ENCODE results near the gene RAP1GAP.

The RAP1GAP gene

GRCh38 chr1:21607549-21608529 lies 61.3 kb downstream of the RAP1GAP start:
- DNase-seq: peak; percentile 56 to 68

DNA sequence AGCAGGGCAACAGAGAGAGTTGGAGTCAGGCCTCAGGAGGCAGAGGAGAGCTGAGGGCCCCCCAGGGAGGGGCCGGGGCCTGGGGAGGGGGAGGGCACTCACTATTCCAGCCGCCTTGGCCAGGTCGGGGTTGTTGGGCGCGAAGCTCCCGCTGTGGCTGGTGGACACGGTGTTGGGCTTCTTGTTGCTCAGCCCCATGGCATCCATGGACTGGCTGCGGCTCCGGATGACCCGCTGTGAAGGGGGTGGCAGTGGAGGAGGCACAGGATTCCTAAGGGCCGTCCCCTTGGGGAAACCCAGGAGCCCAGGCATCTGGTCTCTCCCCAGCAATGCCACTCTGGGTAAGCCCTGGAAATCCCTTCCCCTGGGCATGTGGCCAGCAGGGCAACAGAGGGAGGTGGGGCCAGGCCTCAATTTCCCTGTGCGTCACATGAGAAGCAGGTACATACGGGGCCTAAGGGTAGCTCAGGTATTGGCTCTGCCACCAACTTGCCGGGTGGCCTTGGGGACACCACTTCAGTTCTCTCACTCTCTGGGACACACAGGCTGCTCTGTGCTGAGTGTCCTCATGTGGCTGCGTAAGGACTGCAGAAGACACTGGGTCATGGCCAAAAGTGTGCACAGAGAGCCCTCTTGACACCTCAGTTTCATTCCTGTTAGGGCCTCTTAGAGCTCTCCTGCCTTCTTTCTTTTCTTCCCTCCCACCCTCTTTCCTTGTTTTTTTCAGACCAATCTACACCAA lies 63.0 kb downstream of the RAP1GAP start:
- DNase-seq: no peak

DNA sequence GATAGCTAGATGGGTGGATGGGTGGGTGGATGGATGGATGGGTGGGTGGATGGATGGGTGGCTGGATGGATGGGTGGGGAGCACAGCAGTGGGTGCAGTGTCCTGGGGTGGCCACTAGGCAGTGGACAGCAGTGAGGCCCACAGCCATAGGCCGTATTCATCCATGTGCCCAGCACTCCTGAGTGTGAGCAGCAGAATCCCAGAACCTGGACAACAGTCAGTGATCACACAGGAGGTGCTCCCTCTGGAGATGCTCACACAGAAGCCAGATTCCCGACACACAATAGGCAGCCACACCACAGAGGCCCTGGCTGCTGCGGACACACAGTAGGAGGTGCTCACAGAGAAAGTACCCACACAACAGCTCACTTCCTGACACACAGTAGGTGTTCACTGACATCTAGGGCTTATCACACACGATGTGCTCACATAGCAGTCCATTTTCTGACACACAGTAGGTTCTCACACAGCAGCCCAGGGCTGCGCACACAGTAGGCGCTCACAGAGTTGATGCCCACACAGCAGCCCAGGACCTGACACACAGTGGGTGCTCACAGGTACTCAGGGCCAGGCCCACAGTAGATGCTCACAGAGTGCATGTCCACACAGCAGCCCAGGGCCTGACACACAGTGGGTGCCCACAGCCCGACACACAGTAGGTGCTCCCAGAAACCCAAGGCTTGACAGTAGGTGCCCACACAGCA lies 64.0 kb downstream of the RAP1GAP start:
- no peak for DNase-seq

DNA sequence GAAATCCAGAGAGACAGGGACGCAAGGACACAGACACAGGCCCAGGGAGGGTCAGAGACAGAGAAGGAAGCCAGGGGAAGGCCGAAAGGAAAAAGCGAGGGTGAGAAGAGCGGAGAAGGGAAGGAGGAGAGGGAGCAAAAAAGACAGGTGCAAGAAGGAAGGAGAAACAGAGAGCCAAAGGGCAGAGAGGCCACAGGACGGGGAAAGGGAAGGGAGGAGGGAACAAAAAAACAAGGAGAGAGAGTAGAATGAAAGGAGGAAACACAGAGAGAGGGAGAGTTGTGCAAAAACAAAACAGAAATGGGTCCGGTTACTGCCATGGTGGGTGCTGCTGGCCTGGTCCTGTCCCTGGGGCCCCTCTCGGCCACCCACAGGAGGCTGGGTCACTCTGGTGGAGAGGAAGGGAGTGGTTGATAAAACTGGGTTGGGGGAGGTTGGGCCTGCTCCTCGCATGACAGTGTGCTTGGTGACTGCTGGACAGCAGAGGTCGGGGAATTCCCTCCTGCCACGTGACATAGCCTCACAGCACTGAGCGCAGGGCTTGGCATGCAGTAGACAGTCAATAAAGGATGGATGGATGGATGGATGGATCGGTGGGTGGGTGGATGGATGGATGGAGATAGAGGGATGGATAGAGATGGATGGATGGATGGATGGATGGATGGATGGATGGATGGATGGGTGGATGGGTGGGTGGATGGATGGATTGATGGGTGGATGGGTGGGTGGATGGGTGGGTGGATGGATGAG lies 64.8 kb downstream of the RAP1GAP start:
- DNase-seq: no peak

- DNase-seq: no peak
Measured at GRCh38 chr1:21603177-21604138, 65.7 kb downstream of the RAP1GAP start.

DNA sequence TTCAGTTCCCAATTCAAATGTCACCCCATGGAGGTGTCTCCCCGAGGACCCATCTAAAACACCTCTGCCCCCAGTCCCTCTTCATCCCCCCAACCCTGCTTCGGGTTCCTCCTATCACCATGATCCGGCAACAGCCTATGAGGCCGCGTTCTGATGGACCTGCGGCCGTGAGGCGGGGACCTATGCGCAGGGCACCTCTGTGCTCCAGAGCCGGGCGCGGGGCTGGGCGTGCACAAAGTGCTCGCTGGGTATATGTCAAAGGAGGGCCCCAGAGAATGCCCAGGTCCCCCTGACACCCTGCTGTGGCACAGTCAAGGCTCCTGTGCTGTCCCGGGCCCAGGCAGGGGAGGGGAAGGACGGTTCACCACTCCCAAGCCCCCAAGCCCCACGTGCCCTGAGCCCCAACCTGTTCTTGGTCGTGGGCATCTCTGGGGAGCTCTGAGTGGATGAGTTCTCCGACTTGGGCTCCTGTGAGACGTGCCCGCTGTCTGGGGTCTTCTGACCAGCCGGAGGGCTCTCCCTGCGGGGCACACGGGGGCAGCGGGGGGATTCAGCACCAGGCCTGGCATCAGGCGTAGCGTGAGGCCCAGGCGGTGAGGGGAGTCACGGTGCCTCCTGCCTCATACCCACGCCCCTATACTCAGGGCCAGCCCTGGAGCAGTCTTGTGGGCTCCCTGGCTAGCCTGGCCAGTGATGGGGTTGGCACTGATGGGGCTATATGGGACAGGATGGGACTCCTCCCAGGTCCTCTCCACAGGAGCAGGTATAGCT lies 67.7 kb downstream of the RAP1GAP start:
- DNase-seq: no peak

DNA sequence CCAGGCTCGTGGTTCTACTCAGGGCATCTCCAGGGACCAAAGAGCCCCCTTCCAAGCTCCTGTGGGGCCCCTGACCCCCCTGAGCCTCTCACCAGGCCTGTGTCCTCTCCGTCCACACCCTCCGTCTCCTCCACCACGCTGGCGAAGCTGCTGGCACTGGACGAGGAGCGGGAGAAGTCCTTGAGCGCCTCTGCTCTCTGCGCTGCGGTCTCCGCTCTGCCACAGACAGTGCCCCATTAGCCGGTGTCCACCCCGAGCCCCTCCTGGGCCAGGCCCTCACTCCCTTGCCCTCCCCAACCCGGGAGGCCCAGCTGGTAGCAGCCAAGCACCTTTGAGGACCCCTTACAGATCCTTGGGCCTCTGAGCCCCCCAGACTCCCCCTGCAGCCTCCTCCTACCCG lies 69.8 kb downstream of the RAP1GAP start:
- DNase-seq: no peak

- DNase-seq: no peak
Measured at GRCh38 chr1:21598904-21599303, 70.3 kb downstream of the RAP1GAP start.

GRCh38 chr1:21598417-21598816 lies 70.7 kb downstream of the RAP1GAP start:
- no peak for DNase-seq

GRCh38 chr1:21597753-21598152 lies 71.4 kb downstream of the RAP1GAP start:
- DNase-seq: no peak

- DNase-seq: no peak
Measured at GRCh38 chr1:21596628-21597027, 72.5 kb downstream of the RAP1GAP start.

DNA sequence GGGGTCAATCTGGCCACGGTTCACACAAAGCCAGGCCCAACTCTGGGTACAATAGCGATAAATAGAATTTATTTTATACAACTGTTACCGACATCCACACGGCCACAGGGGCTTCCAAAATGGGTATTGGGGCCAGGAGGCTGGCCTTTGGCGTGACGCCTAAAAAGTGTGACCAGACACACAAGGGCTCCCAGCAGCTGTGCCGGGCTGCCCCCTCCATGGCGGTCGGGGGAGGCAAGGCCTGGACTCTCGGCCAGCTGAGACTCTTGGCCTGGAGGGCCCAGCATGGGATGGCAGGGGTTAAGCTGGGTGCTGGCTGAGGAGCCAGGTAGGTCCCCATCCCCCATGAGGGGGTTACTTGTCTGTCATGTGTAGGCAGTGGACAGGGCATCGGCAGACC lies 73.0 kb downstream of the RAP1GAP start:
- DNase-seq: no peak

DNA sequence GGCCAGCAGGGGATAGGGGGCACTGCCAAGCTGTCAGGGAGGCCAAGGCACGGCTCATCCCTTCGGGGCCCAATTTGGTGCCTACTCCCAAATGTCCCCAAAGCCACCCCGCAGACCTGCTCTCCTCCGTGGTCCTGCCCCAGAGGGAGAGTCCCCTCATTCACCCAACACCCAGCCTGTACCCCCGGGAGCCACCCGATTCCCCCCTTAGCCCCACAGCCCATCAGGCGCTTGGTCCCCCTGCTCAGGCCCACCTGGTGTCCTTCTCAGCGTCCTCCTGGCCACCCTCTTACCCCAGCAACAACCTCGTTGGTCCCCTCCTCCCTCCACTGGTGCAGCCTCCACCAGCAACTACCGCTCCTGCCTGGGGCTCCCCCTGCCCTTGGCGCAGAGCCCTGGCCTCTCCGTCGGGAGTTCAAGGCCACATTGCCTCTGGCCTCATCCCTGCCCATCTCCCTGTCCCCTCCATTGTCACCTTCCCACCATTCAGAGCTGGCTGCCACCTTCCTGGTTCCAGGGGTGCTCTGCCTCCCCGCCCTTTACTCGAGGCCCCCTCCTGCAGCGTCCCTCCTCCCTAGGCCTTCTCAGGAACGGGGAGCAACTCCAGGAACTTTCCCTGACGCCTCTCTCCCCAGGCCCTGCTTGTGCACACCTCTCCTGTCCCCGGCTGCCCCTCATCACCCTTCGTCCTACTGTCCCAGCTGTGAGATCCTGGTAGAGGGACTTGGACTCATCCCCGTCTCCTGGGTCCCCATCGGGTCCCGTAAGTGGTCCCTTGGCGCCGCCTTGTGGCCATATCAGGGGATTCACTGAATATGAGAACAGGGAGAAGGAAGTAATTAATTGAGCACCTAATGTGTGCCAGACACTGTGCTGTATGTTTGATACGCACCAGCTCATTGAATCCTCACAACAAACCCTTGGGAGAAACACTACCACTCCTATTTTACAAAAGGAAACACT lies 73.9 kb downstream of the RAP1GAP start:
- peak; percentile 60 to 81 for DNase-seq

DNA sequence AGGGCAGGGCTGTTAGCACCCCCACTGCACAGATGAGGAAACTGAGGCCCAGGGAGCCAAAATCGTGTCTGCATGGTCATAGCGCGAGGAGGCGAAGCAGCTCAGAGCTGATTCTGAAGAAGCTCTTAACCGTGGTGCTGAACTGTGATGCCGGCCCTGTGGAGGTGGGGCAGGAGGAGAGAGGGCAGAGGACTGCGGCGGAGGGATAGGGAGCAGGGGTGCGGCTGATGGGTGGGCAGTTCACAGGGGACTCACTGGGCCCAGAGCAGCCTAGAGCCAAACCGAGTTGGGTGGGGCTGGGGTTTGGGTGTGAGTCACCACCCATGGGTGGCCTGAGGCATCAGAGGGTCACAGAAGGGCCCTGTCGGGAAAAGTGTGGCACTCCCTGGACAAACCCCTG lies 74.7 kb downstream of the RAP1GAP start:
- no peak for DNase-seq

DNA sequence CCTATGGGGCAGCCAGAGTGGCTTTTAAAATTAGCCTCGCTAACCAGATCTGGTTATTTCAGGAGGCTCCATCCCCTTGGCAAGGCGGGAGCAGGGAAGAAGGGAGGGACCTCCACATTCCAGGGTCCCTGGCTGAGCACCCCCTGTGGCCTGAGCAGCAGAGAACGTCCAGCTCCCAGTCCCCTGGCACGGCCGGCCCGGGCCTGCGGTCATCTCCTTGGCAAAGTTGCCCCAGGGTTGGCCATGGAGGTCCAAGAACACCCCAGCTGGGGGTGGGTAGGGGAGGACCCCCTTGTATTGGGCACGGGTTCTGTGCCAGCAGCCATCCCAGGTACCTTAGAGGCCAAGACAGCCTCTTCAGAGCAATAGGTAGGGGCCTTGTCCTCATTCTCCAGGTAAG lies 75.9 kb downstream of the RAP1GAP start:
- DNase-seq: no peak

- DNase-seq: no peak
Measured at GRCh38 chr1:21592086-21592865, 76.9 kb downstream of the RAP1GAP start.

DNA sequence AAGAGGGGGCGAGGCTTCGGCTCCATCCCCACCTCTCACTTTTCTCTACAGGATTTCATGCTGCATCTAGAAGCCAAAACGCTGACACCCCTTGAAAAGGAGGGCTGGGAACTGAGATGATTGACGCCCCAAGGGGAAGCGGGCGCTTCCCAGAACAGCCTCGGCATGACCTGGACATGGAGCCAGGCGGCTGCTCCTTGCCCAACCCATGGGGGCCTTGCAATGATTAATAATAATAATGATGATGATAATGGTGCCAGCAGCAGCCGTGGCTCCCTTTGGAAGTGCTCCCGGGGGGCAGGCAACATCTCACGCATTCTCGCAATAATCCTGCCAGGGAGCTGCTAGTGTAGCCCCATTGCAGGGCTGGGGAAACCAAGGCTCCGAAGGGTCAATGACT lies 78.2 kb downstream of the RAP1GAP start:
- no peak for DNase-seq

- no peak for DNase-seq
Measured at GRCh38 chr1:21590126-21590880, 78.9 kb downstream of the RAP1GAP start.

Measured in stimulated activated CD4-positive, alpha-beta T cell treated with anti-CD3 and anti-CD28 coated beads, Interleukin-2, amount 100 ng/mL, for 24 hours (primary cell).